CD4-positive, CD25-positive, alpha-beta regulatory T cell (primary cell): ENCODE data around the gene APOL2. TPM values are rescaled to one million over a fixed set of nuclear protein-coding genes. Genes with fewer than 3 reads are reported as not detected.
A peak's percentile ranks its signal among the peaks of the same experiment; 100 is the strongest.

Experiments
- ATAC-seq, 2 donors: fragments of 150-1000 bp; cut with Tn5 transposase; one replicate each; pipeline ENCODE4 v1.10.0; 2021; ENCODE audit warnings: low read depth in 2 of 2, moderate number of reproducible peaks in 2 of 2, moderate library complexity in 1 of 2
- DNase-seq, 3 donors: peaks; one replicate each; pipeline versions ENCODE4 v3.0.0 to v3.0.0-alpha.2; 2012 to 2022; ENCODE audit warnings: mixed read lengths in 1 of 3
- H3K27ac ChIP-seq: one replicate; pipeline ENCODE4 v1.7.0; 2013; ENCODE audit warnings: mild to moderate bottlenecking, low read length; ENCODE audit not compliant: insufficient read depth, poor library complexity, severe bottlenecking
- H3K27me3 ChIP-seq: one replicate; pipeline ENCODE4 v1.7.0; 2013; ENCODE audit warnings: low read length; ENCODE audit not compliant: control insufficient read depth, insufficient read depth
- H3K36me3 ChIP-seq: one replicate; pipeline ENCODE4 v1.7.0; 2013; ENCODE audit warnings: mild to moderate bottlenecking, low read length, moderate library complexity; ENCODE audit not compliant: control insufficient read depth, insufficient read depth
- H3K4me1 ChIP-seq: 2 replicates; pipeline ENCODE4 v1.7.0; 2013; ENCODE audit warnings: mild to moderate bottlenecking, low read length; ENCODE audit not compliant: insufficient read depth, control insufficient read depth, poor library complexity, severe bottlenecking
- H3K4me3 ChIP-seq: one replicate; pipeline ENCODE4 v1.7.0; 2013; ENCODE audit warnings: low read depth, mild to moderate bottlenecking, low read length, moderate library complexity
- H3K9me3 ChIP-seq, 2 experiments: 1 replicate in 1 of 2; 2 replicates in 1 of 2; pipeline ENCODE4 v1.7.0; 2013; ENCODE audit warnings: low read length in 2 of 2, mild to moderate bottlenecking in 1 of 2, moderate library complexity in 1 of 2; ENCODE audit not compliant: control insufficient read depth in 2 of 2
- H3K27ac Mint-ChIP-seq, 3 donors: one replicate each; pipeline ENCODE4 v1.8.0; 2020 to 2022; ENCODE audit warnings: mild to moderate bottlenecking in 3 of 3, mixed read lengths in 3 of 3, moderate library complexity in 2 of 3
- H3K27me3 Mint-ChIP-seq: one replicate; pipeline ENCODE4 v1.8.0; 2022; ENCODE audit warnings: mild to moderate bottlenecking, mixed read lengths
- H3K36me3 Mint-ChIP-seq: one replicate; pipeline ENCODE4 v1.8.0; 2020; ENCODE audit warnings: mixed read lengths
- H3K4me1 Mint-ChIP-seq, 4 donors: one replicate each; pipeline ENCODE4 v1.8.0; 2020 to 2022; ENCODE audit warnings: mixed read lengths in 4 of 4, mild to moderate bottlenecking in 1 of 4
- H3K4me3 Mint-ChIP-seq, 4 donors: one replicate each; pipeline ENCODE4 v1.8.0; 2020 to 2022; ENCODE audit warnings: mild to moderate bottlenecking in 4 of 4, mixed read lengths in 4 of 4, moderate library complexity in 3 of 4
- H3K9me3 Mint-ChIP-seq, 7 donors: one replicate each; pipeline ENCODE4 v1.8.0; 2020 to 2022; ENCODE audit warnings: mixed read lengths in 7 of 7, mild to moderate bottlenecking in 3 of 7, moderate library complexity in 2 of 7
- polyA plus RNA-seq, 4 donors: library from polyadenylated mRNA; unstranded; fragments of 300-500 nt; fragmentation: Illumina TruSeq; gene quantifications; one replicate each; pipeline ENCODE4 v1.2.3, GENCODE V29; 2021
- total RNA-seq: library from RNA; stranded (reverse); gene quantifications from one replicate; pipeline ENCODE4 v1.2.3, GENCODE V29; 2022

Gene APOL2
- total and polyA plus RNA-seq, 5 donors from 2014 or later, result 18.8 to 69.7 (median 22.3) TPM

DNA sequence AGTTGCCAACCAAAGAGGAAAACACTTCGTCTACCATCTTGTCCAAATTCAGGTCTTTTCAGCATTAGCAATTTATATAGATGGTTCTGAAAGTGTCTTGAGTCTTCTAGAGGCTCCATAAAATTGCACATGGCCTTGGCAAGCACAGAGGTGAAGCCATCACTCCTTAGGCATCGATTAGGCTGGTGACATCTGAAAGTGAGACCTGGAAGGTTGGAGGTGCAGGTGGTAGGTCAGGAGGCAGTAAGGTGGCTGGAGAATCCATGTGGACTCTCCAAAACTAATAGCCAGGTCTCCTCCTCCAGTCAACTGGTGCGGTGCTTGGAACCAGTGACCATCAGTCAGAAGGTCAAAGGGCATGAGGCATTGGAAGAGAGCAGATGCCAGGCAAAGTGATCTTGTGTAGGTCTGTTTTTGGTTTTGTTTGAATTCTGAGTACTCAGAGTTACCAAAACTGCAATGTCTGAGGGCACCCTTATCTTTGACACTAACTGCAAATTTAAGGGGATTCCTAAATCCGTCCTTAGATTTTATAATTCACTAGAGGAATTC lies 6.6 kb upstream of the APOL2 start:
- H3K27ac ChIP-seq, result no peak overlapping the region
- no peaks in the 10 kb centered on the region for H3K36me3 Mint-ChIP-seq
- no peak overlapping the region for H3K27ac Mint-ChIP-seq
- no peak overlapping the region for H3K4me3 Mint-ChIP-seq
- H3K4me1 ChIP-seq, result no peaks in the 10 kb centered on the region
- peaks cover 0 to 4% of the 10 kb centered on the region in 2 experiments for H3K9me3 ChIP-seq
- H3K4me1 Mint-ChIP-seq, result no peaks in the 10 kb centered on the region
- no peaks in the 10 kb centered on the region for H3K27me3 Mint-ChIP-seq
- H3K36me3 ChIP-seq, result no peaks in the 10 kb centered on the region
- ATAC-seq (no peak), DNase-seq (no peak)
- peaks cover 0 to 12% (median 1%) of the 10 kb centered on the region in 7 donors for H3K9me3 Mint-ChIP-seq
- no peak overlapping the region for H3K4me3 ChIP-seq
- H3K27me3 ChIP-seq, result no peaks in the 10 kb centered on the region

DNA sequence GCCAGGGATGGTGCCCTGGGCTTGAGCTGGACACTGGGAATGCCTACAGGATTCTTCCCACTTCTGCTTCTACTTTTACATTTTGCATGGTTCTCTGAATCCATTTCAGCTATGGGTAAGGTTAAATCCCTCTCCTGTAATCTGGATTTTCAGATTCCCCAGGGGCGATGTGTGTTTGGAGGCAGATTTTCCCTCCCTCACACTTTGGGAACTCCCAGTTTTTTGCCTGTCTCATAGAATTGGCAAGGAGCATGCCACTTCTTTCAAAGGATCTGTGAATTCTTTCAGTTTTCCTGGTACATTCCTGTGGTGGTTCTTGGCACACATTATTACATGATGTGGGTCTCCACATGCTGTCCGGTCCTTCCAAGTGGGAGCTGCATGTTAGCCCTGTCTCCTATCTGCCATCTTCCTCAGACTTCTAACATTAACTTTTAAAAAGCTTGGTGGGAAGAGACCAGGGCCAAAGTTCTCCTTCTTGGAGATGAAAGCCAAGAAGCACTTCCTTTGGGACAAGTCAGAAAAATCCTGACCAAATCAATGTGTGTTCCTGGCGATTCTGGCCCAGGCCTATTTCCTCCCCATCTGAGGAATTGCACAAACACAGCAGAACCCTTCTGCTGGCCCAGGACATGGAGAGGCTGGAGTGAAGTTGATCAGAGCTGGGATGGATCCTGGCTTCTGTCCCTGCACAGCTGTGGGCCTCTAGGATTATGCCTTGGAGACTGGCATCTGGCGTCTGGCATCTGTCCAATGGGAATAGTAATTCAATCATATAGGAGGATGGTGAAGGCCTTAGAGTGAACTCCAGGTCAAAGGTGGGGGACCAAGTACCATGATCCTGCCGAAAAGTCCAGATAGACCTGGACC lies 5.4 kb upstream of the APOL2 start:
- H3K27me3 ChIP-seq, result no peaks in the 10 kb centered on the region
- H3K27ac ChIP-seq, result no peak overlapping the region
- no peaks in the 10 kb centered on the region for H3K27me3 Mint-ChIP-seq
- H3K4me1 Mint-ChIP-seq, result peaks cover 0 to 6% (median 2%) of the 10 kb centered on the region in 4 donors
- H3K4me3 Mint-ChIP-seq, result no peak overlapping the region
- no peak for ATAC-seq
- peaks cover 3% of the 10 kb centered on the region for H3K4me1 ChIP-seq
- H3K36me3 ChIP-seq, result no peaks in the 10 kb centered on the region
- H3K9me3 Mint-ChIP-seq, result peaks cover 0 to 12% (median 1%) of the 10 kb centered on the region in 7 donors
- no peaks in the 10 kb centered on the region for H3K36me3 Mint-ChIP-seq
- no peak overlapping the region for H3K27ac Mint-ChIP-seq
- DNase-seq, result no peak
- peaks cover 0 to 4% of the 10 kb centered on the region in 2 experiments for H3K9me3 ChIP-seq
- H3K4me3 ChIP-seq, result no peak overlapping the region

DNA sequence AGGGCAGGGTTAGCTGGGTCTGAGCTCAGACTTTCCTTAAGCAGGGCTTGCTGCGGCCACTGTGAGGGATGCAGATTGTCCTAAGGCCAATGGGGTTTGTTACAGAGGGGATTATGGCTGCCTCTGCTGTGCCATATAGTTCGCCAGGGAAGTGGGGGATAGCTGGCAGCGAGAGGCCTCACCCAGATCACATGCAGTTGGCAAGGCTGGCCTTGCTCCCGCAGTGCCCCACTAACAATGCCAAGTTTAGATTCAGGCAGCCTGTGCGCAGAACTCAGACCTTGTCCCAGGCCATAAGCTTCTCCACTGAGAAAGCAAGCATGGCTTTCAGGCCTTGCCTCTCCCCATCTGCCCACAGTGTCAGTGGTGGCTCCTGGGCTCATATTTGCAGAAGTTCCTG lies 4.7 kb upstream of the APOL2 start:
- Histone ChIP-seq H3K36me3 (no peaks in the 10 kb centered on the region), H3K27me3 (no peaks in the 10 kb centered on the region), H3K4me1 (peaks cover 7% of the 10 kb centered on the region), H3K4me3 (no peak overlapping the region), H3K27ac (no peak overlapping the region), H3K9me3 (peaks cover 0 to 4% of the 10 kb centered on the region in 2 experiments)
- H3K27ac Mint-ChIP-seq, result no peak overlapping the region
- H3K9me3 Mint-ChIP-seq, result peaks cover 0 to 12% (median 1%) of the 10 kb centered on the region in 7 donors
- H3K4me3 Mint-ChIP-seq, result no peak overlapping the region
- no peaks in the 10 kb centered on the region for H3K27me3 Mint-ChIP-seq
- ATAC-seq, result no peak
- DNase-seq, result no peak
- H3K36me3 Mint-ChIP-seq, result peaks cover 5% of the 10 kb centered on the region
- peaks cover 3 to 14% (median 6%) of the 10 kb centered on the region in 4 donors for H3K4me1 Mint-ChIP-seq

DNA sequence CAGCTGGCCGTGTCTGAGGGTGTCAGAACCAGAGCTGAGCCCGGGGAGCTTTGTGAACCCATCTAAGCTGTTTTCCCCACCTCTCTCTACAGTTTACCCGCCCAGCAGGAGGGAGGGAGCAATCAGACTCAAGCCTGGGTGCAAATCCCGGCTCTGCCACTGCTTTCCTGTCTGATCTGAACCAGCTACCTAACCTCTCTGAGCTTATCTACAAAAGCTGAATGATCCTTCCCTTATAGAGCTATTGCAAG lies 252 bp downstream of the APOL2 start:
- Histone ChIP-seq H3K27me3 (no peaks in the 10 kb centered on the region), H3K36me3 (peaks cover 22% of the 10 kb centered on the region), H3K4me3 (peak overlapping the region; percentile 98), H3K27ac (peak overlapping the region; percentile 81), H3K4me1 (peaks cover 38% of the 10 kb centered on the region), H3K9me3 (peaks cover 0 to 4% of the 10 kb centered on the region in 2 experiments)
- DNase-seq (no peak), ATAC-seq (peak; percentile 3)
- Mint-ChIP-seq H3K9me3 (peaks cover 0 to 12% (median 2%) of the 10 kb centered on the region in 7 donors), H3K27ac (peak overlapping the region; percentile 95 to 100 (median 96)), H3K4me3 (peak overlapping the region; percentile 96 to 100 (median 99)), H3K36me3 (peaks cover 32% of the 10 kb centered on the region), H3K27me3 (no peaks in the 10 kb centered on the region), H3K4me1 (peaks cover 28 to 60% (median 41%) of the 10 kb centered on the region in 4 donors)

DNA sequence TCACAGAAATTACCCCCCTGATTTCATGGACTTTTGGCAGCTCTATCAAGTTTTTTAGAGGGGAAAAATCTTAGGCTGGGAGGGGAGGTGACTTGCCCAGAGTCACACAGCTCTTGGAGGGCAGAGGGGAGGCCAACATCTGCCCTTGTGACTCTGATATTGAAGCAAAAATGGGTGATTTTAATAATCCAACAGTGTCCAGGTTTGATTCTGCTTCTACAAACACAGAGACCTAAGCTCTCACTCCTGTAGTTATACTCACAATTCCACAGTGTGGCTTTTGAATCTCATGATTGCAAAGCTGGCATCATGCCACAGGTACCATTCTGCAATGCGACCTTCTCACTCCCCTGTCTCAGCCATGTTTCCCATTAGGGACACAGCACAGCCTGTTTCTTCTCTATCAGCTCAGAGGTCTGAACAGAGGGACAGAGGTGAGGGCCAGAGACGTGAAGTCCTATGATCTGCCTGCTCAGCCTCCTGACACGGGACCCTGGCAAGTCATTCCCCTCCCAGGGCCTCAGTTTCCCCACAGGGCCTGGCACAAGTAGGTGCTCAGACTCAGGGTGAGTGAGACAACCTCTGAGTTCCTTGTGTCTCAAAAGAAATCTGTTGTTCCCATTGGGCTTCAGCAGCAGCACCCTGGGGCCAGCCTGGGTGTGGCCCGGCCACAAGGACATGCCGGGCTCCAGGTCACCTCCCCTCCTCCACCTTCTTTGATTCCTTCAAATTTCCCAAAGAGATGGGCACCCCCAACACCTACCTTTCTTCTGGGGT lies 766 bp downstream of the APOL2 start:
- Mint-ChIP-seq H3K4me3 (peak overlapping the region; percentile 96 to 100 (median 99)), H3K4me1 (peaks cover 33 to 64% (median 43%) of the 10 kb centered on the region in 4 donors), H3K9me3 (peaks cover 0 to 12% (median 2%) of the 10 kb centered on the region in 7 donors), H3K27me3 (no peaks in the 10 kb centered on the region), H3K36me3 (peaks cover 37% of the 10 kb centered on the region), H3K27ac (peak overlapping the region; percentile 95 to 100 (median 96))
- Histone ChIP-seq H3K27ac (peak overlapping the region; percentile 81), H3K4me3 (peak overlapping the region; percentile 98), H3K27me3 (no peaks in the 10 kb centered on the region), H3K36me3 (peaks cover 27% of the 10 kb centered on the region), H3K9me3 (peaks cover 0 to 4% of the 10 kb centered on the region in 2 experiments), H3K4me1 (peaks cover 38% of the 10 kb centered on the region)
- DNase-seq (no peak), ATAC-seq (no peak)

DNA sequence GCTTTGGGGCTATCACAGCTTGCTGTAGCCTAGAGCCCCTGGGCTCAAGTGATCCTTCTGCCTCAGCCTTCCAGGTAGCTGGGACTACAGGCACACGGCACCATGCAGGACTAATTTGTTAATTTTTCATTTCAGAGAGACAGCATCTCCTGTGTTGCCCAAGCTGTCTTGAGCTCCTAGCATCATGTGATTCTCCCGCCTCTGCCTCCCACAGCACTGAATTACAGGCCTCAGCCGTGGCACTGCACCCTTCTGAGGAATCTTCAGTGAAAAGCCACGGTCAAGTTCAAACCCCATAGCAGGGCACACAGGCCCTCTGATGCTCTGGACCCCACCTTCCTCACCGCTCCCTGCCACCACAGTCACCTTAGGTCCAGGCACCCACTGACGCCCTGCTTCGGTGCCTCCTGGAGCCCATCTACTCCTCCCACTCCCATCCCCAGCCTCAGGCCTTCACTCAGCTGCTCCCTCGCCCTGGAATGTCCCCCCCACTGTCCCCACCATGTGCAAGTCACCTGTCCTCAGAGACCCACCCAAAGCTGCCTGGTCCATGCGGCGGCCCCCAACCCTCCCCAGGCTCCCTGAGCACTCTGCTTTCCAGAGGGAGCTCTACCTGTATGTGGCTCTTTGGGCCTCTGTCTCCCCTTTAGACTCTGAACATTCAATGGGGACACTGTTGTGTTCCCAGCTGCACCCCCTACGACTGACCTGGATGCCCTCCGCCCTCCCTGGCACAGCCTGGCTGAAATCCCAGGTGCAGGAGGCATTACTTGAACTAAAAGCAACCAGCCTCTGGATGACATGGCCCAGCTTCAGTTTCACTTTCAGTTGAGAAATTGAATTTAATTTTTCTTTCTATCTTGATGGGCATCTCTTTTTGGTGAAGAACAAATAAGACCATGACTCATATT lies 1.6 kb downstream of the APOL2 start:
- H3K27me3 ChIP-seq, result no peaks in the 10 kb centered on the region
- H3K27ac ChIP-seq, result peak overlapping the region; percentile 81
- peak overlapping the region; percentile 98 for H3K4me3 ChIP-seq
- ATAC-seq, result no peak
- peak overlapping the region; percentile 96 to 100 (median 99) for H3K4me3 Mint-ChIP-seq
- H3K9me3 ChIP-seq, result peaks cover 0 to under 1% of the 10 kb centered on the region in 2 experiments
- H3K36me3 Mint-ChIP-seq, result peaks cover 45% of the 10 kb centered on the region
- peak overlapping the region; percentile 95 to 100 (median 96) for H3K27ac Mint-ChIP-seq
- peaks cover 37 to 64% (median 45%) of the 10 kb centered on the region in 4 donors for H3K4me1 Mint-ChIP-seq
- H3K36me3 ChIP-seq, result peaks cover 35% of the 10 kb centered on the region
- peaks cover 38% of the 10 kb centered on the region for H3K4me1 ChIP-seq
- DNase-seq, result peak in 2 of 3 donors; percentile 13 to 66
- peaks cover 0 to 7% (median 2%) of the 10 kb centered on the region in 7 donors for H3K9me3 Mint-ChIP-seq
- H3K27me3 Mint-ChIP-seq, result no peaks in the 10 kb centered on the region
